ENCODE results near the gene GPR161.

The GPR161 gene

DNA sequence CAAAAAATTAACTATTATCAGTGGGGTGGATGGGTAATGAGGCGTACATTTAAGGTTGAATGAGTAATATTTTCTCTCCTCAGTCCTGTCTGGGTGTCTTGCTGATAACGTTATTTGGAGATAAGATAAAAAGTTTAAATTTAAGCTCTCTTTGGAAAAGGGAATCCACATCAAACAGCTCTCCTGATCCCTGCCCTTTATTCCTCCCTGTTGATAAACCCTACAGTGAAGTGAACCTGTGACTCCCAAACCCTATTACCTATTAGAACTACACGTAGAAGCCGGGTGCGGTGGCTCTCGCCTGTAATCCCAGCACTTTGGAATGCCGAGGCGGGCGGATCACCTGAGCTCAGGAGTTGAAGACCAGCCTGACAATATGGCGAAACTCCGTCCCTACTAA lies 9.9 kb upstream of the GPR161 start:
- DNase-seq (ENCODE audit: low spot score): no peak

DNA sequence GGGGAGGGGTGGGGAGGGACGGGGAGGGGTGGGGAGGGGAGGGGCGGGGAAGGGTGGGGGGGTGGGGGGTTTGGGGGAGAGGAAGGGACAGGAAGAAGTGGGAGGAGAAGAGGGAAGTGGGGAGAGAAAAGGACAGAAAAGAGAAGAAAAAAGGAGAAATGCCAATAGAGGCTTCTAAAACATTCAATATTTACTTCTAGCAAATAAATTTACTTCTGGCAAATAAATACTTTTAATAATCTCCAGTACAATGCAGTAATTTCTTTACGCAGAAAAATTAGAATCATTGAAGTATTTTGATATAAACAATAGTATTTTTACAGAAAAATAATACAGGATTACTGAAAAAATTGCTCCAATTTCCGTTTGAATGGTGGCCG lies 9.4 kb upstream of the GPR161 start:
- no peak for DNase-seq (ENCODE audit: low spot score)

- peak; percentile 90 for DNase-seq (ENCODE audit: low spot score)
Measured at GRCh38 chr1:168145184-168146159, 8.7 kb upstream of the GPR161 start.

- DNase-seq (ENCODE audit: low spot score): no peak
Measured at GRCh38 chr1:168141871-168142385, 5.2 kb upstream of the GPR161 start.

DNA sequence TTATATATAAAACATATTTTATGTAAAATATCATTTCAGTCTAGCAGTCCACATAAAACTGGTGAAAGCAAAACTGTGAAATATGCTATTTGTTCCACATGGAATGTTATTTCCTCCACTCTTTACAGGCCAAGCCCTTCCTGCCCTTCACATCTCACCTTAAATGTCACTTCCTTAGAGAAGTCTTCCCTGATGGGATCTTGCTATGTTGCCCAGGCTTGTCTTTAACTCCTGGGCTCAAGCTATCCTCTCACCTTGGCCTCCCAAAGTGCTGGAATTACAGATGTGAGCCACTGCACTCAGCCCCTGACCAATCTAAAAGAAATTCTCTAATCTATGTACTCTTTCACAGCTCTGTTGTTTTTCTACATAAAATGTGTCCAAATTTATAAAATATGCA lies 2.3 kb upstream of the GPR161 start:
- DNase-seq (ENCODE audit: low spot score): no peak

- no peak for DNase-seq (ENCODE audit: low spot score)
Measured at GRCh38 chr1:168138134-168138533, 1.4 kb upstream of the GPR161 start.

- DNase-seq (ENCODE audit: low spot score): no peak
Measured at GRCh38 chr1:168137515-168137821, 738 bp upstream of the GPR161 start.

- peak; percentile 69 for DNase-seq (ENCODE audit: low spot score)
Measured at GRCh38 chr1:168135921-168136708, 615 bp downstream of the GPR161 start.

DNA sequence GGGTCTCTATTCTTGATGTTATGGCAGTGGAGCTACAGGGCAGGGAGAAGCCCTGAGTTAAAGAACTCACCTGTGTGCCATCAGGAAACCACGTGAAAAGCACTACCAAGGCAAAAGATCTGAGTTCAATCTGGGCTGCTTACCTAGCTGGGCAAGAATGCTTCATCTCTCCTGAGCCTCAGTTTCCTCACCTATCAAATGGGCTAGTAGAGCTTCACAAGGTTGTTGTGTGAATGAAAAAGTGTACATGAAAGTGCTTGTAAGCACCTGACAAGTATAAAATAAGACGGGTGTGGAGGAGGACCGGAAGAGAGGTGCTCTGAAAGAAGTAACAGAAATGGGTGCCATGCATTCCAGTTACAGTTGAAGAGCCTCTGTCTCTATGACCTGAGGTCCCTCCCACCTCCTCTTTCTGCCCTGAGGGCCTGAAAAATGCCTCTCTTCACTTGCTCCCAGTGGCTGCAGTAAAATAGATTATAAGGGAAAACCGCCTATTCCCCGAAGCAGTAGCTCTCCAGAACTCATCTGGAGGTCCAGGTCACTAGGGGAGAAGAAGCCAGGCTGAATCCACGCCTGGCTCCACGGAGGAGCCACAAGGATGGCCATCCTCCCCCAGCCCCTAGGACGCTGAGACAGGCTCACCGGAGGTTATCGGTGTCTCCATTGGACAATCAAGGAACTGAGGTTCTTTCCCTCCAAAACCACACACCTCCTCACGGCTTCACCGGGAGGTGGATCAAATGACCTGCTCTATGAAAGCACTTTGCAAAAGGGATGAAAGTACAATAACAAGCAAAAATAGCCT lies 1.4 kb downstream of the GPR161 start:
- DNase-seq (ENCODE audit: low spot score): peak; percentile 53

DNA sequence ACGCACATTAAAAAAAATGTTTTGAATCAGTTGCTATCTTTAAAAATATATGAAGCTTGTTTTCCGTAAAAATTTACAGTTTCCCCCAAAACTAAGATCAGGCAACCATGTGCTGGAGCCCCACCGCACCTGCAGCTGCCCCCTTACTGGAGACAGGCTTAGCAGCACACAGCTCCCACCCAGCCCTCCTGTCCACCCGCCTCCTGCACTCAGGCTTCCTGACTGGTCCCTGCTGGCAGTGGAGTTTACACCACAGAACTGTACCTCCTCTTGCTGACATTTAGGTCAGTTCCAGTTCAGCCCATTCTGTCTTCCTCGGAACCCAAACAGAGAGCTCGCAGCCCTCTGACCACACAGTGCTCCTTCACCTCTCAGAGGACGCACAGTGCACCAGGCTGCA lies 2.1 kb downstream of the GPR161 start:
- DNase-seq (ENCODE audit: low spot score): no peak

- DNase-seq (ENCODE audit: low spot score): no peak
Measured at GRCh38 chr1:168134132-168134531, 2.6 kb downstream of the GPR161 start.

- no peak for DNase-seq (ENCODE audit: low spot score)
Measured at GRCh38 chr1:168129933-168130332, 6.8 kb downstream of the GPR161 start.

- no peak for DNase-seq (ENCODE audit: low spot score)
Measured at GRCh38 chr1:168127503-168127902, 9.2 kb downstream of the GPR161 start.

GRCh38 chr1:168125051-168125450 lies 11.7 kb downstream of the GPR161 start:
- no peak for DNase-seq (ENCODE audit: low spot score)

DNA sequence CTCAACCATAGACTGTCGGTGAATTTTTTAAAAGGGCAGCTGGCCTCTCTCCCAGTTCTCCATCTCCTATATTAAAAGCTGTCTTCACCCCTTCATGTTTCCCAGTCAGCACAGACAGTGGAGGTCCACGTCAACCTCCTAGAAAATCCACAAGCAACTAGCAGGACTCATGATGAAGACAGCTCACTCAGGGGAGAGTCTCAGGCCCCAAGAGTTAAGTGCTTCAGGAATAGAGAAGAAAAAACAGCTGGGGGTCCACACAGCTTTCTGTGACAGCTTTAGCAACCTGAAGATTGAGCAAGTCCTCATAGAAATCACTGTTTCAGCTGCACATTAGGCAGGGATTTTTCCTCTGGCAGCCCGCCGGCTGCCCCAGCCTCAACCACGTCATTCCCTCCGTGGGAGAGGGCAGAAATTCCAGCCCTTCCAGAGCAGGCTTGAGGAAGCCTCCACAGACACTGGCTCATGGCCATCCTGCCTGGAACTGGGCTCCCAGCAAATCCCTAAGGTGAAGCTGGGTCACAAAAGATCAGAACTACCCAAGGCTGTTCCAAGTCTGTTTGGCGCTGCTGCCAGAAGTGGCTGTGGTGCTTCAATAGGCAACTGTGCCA lies 15.2 kb downstream of the GPR161 start:
- DNase-seq (ENCODE audit: low spot score): no peak

DNA sequence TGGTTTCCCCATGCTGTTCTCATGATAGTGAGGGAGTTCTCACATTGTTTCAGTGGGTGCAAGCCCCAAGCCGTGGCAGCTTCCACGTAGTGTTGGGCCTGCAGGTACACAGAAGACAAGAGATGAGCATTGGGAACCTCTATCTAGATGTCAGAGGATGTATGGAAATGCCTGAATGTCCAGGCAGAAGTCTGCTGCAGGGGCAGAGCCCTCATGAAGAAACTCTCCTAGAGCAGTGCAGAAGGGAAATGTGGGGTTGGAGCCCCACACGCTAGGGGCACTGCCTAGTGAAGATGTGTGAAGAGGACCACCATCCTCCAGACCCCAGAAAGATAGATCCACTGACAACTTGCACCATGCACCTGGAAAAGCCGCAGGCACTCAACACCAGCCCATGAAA lies 17.0 kb downstream of the GPR161 start:
- no peak for DNase-seq (ENCODE audit: low spot score)

DNA sequence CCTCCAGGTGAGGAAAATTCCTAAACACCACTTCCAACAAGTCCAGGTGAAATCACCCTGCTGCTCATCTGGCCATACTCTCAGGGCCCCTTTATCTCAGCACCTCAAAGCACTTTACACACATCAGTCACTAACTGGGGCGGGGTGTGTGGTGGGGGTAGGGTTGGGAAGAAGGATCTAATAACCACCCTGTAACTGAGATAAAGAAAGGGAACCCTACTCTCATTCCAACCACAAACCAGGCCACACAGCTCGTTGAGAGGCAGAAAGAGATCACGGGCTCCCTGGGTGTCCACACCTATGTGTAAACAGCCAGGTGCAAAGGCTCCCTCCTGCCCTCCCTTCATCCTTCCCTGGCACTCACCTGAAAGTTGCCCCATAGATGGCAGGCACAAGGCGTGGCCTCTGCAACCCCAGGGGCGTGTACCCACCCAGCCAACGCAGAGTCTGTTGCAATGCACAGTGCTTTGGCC lies 20.4 kb downstream of the GPR161 start:
- DNase-seq (ENCODE audit: low spot score): no peak

- DNase-seq (ENCODE audit: low spot score): no peak
Measured at GRCh38 chr1:168114845-168115244, 21.9 kb downstream of the GPR161 start.

DNA sequence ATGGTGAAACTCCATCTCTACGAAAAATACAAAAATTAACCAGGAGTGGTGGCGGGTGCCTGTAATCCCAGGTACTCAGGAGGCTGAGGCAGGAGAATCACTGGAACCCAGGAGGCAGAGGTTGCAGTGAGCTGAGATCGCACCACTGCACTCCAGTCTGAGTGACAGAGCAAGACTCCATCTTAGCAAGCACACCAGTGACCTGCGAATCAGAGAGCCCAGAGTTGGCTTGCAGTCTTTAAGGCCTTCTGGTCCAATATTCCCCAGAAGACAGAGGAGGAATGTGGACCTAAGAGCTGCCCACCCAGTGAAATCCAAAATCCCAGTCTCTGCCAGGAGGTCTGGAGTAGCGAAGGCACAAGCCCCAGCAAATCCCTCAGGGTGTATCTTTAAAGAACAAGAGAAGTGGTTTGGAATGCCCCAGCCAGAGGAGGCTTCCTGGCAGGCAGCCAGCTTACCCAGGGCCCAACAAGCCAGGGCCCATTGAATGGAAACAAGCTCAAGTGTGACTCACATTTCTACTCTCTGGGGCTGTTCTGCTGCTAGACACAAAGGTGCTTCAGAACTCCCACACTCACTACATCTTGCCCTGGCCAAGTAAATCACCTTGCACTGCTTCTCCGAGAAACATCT lies 23.9 kb downstream of the GPR161 start:
- no peak for DNase-seq (ENCODE audit: low spot score)

DNA sequence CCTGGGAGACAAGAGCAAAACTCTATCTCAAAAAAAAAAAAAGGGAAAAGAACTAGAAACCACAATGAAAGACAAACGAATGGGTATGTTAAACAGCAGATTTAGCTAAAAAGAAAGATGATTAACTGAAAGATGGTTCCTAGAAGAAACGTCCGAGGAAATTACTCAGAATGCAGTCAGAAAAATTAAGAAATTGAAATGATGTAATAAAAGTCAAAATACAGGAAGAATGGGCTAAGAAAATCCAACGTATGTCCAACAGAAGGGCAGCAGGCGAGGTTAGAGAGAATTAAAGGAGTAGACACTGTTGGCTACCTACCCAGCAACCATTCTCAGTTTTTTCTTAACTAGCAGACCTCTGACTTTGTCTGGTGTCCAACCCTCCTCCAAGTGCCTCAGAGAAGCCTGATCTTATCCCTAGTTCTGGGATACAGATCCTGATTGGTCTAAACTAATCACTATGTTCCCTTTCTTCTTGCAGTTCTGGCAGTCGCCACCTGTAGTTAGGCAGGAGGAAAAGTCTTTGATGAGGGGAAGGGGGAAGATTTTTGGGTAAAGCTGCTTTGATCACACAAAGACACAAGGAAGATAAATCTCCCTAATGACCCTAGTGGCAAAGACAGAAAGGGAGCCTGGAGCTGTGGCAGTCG lies 25.7 kb downstream of the GPR161 start:
- no peak for DNase-seq (ENCODE audit: low spot score)

DNA sequence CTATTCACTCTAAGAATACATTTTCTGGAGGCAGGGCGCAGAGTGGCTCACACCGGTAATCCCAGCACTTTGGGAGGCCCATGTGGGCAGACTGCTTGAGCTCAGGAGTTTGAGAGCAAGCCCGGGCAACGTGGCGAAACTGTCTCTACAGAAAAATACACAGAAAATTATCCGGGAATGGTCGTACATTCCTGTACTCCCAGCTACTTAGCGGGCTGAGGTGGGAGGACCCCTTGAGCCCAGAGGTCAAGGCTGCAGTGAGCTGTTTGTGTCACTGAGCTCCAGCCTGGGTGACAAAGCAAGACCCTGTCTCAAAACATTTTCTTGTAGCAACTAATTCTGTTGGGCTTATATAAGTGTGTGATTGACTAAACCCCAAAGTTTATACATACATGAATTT lies 30.5 kb downstream of the GPR161 start:
- DNase-seq (ENCODE audit: low spot score): no peak

Measured in ecto neural progenitor cell (in vitro differentiated cells).